Mucosa of stomach (tissue), 1 donor: ENCODE data around the gene SMTNL2.
A peak's percentile ranks its signal among the peaks of the same experiment; 100 is the strongest.

Source experiments
- H3K27me3 ChIP-seq: one replicate; pipeline ENCODE4 v1.7.0; 2013; ENCODE audit warnings: mild to moderate bottlenecking, low read length; ENCODE audit not compliant: control insufficient read depth, insufficient read depth
- H3K36me3 ChIP-seq: one replicate; pipeline ENCODE4 v1.7.0; 2013; ENCODE audit warnings: low read length; ENCODE audit not compliant: control insufficient read depth, insufficient read depth
- H3K4me1 ChIP-seq: one replicate; pipeline ENCODE4 v1.7.0; 2013; ENCODE audit warnings: mild to moderate bottlenecking, low read length; ENCODE audit not compliant: control insufficient read depth, insufficient read depth
- H3K4me3 ChIP-seq: one replicate; pipeline ENCODE4 v1.7.0; 2013; ENCODE audit warnings: low read length
- H3K9ac ChIP-seq: one replicate; pipeline ENCODE4 v1.7.0; 2013; ENCODE audit warnings: mild to moderate bottlenecking, low read length, moderate library complexity
- H3K9me3 ChIP-seq: one replicate; pipeline ENCODE4 v1.7.0; 2013; ENCODE audit warnings: mild to moderate bottlenecking, low read length, moderate library complexity; ENCODE audit not compliant: control insufficient read depth
- donor health status: Pancreatic carcinoma.

SMTNL2 gene

GRCh38 chr17:4540687-4541327, 43.5 kb upstream of the SMTNL2 start:
- peaks cover 14% of the 10 kb centered on the region for H3K36me3 ChIP-seq

GRCh38 chr17:4541328-4542002, 42.9 kb upstream of the SMTNL2 start:
- peak overlapping the region; percentile 15 for H3K9ac ChIP-seq
- no peak overlapping the region for H3K4me3 ChIP-seq
- H3K9me3 ChIP-seq, result no peaks in the 10 kb centered on the region
- H3K27me3 ChIP-seq, result no peaks in the 10 kb centered on the region
- peaks cover 35% of the 10 kb centered on the region for H3K4me1 ChIP-seq
- peaks cover 16% of the 10 kb centered on the region for H3K36me3 ChIP-seq

More at GRCh38 chr17:4540687-4541327, 43.5 kb upstream of the SMTNL2 start:
- Histone ChIP-seq H3K4me1 (peaks cover 41% of the 10 kb centered on the region), H3K9ac (peak overlapping the region; percentile 15), H3K4me3 (no peak overlapping the region), H3K27me3 (no peaks in the 10 kb centered on the region), H3K9me3 (no peaks in the 10 kb centered on the region)

- H3K36me3 ChIP-seq, result peaks cover 16% of the 10 kb centered on the region
- no peak overlapping the region for H3K4me3 ChIP-seq
- H3K9me3 ChIP-seq, result no peaks in the 10 kb centered on the region
- no peak overlapping the region for H3K9ac ChIP-seq
- H3K4me1 ChIP-seq, result peaks cover 28% of the 10 kb centered on the region
- H3K27me3 ChIP-seq, result no peaks in the 10 kb centered on the region
Measured at GRCh38 chr17:4542003-4542725, 42.2 kb upstream of the SMTNL2 start.

- Histone ChIP-seq H3K36me3 (peaks cover 16% of the 10 kb centered on the region), H3K9me3 (no peaks in the 10 kb centered on the region), H3K9ac (no peak overlapping the region), H3K4me1 (peaks cover 26% of the 10 kb centered on the region), H3K27me3 (no peaks in the 10 kb centered on the region), H3K4me3 (no peak overlapping the region)
Measured at GRCh38 chr17:4542726-4543191, 41.6 kb upstream of the SMTNL2 start.

- H3K9ac ChIP-seq, result no peak overlapping the region
- no peaks in the 10 kb centered on the region for H3K9me3 ChIP-seq
- H3K27me3 ChIP-seq, result no peaks in the 10 kb centered on the region
- H3K36me3 ChIP-seq, result peaks cover 16% of the 10 kb centered on the region
- H3K4me1 ChIP-seq, result peaks cover 26% of the 10 kb centered on the region
- H3K4me3 ChIP-seq, result no peak overlapping the region
Measured at GRCh38 chr17:4543557-4544026, 40.7 kb upstream of the SMTNL2 start.

- H3K4me1 ChIP-seq, result peaks cover 26% of the 10 kb centered on the region
- no peak overlapping the region for H3K4me3 ChIP-seq
- peaks cover 15% of the 10 kb centered on the region for H3K36me3 ChIP-seq
- H3K27me3 ChIP-seq, result no peaks in the 10 kb centered on the region
- no peak overlapping the region for H3K9ac ChIP-seq
- H3K9me3 ChIP-seq, result no peaks in the 10 kb centered on the region
Measured at GRCh38 chr17:4544135-4544950, 40.0 kb upstream of the SMTNL2 start.

- Histone ChIP-seq H3K36me3 (peaks cover 10% of the 10 kb centered on the region), H3K4me3 (no peak overlapping the region), H3K4me1 (peaks cover 26% of the 10 kb centered on the region), H3K9me3 (no peaks in the 10 kb centered on the region), H3K9ac (no peak overlapping the region), H3K27me3 (no peaks in the 10 kb centered on the region)
Measured at GRCh38 chr17:4544951-4545216, 39.4 kb upstream of the SMTNL2 start.

- Histone ChIP-seq H3K27me3 (no peaks in the 10 kb centered on the region), H3K9ac (no peak overlapping the region), H3K36me3 (peaks cover 10% of the 10 kb centered on the region), H3K9me3 (no peaks in the 10 kb centered on the region), H3K4me3 (no peak overlapping the region), H3K4me1 (peaks cover 22% of the 10 kb centered on the region)
Measured at GRCh38 chr17:4545217-4545951, 38.9 kb upstream of the SMTNL2 start.

- peaks cover 3% of the 10 kb centered on the region for H3K4me1 ChIP-seq
- peaks cover 13% of the 10 kb centered on the region for H3K36me3 ChIP-seq
- H3K9me3 ChIP-seq, result no peaks in the 10 kb centered on the region
- no peaks in the 10 kb centered on the region for H3K27me3 ChIP-seq
- H3K4me3 ChIP-seq, result no peak overlapping the region
- H3K9ac ChIP-seq, result no peak overlapping the region
Measured at GRCh38 chr17:4547118-4547906, 37.0 kb upstream of the SMTNL2 start.

GRCh38 chr17:4548061-4548461, 36.3 kb upstream of the SMTNL2 start:
- Histone ChIP-seq H3K4me1 (no peaks in the 10 kb centered on the region), H3K9me3 (no peaks in the 10 kb centered on the region), H3K9ac (no peak overlapping the region), H3K27me3 (no peaks in the 10 kb centered on the region), H3K4me3 (no peak overlapping the region), H3K36me3 (peaks cover 13% of the 10 kb centered on the region)
